Measurements from ENCODE around the gene CCBE1. TPM values are rescaled to one million over a fixed set of nuclear protein-coding genes. Genes with fewer than 3 reads are reported as not detected.
A peak's percentile ranks its signal among the peaks of the same experiment; 100 is the strongest.

CCBE1 gene
- total and polyA plus RNA-seq, 9 donors = 2.4 to 5.5 (median 3.4) TPM

- Histone ChIP-seq H3K4me1 (ENCODE audit: control insufficient read depth, insufficient read depth, low read length) (no peaks in the 10 kb centered on the region), H3K36me3 (ENCODE audit: control insufficient read depth, insufficient read depth, low read length) (no peaks in the 10 kb centered on the region), H3K27me3 (ENCODE audit: control insufficient read depth, insufficient read depth, low read length) (peaks cover 4% of the 10 kb centered on the region), H3K9me3 (replicated peaks; ENCODE audit: control insufficient read depth, low read depth, low read length) (no peaks in the 10 kb centered on the region), H3K4me3 (ENCODE audit: low read length) (no peak overlapping the region), H3K27ac (ENCODE audit: low read length) (no peak overlapping the region)
- DNase-seq = no peak
- WGBS (ENCODE audit: insufficient coverage) = 48% methylated on average over 5 of the region's 8 CpGs
Measured at GRCh38 chr18:59458575-59458974, 238.6 kb downstream of the CCBE1 start.

- 45% methylated on average over 2 of the region's 3 CpGs for WGBS (ENCODE audit: insufficient coverage)
- Histone ChIP-seq H3K27ac (ENCODE audit: low read length) (no peak overlapping the region), H3K4me1 (ENCODE audit: control insufficient read depth, insufficient read depth, low read length) (no peaks in the 10 kb centered on the region), H3K36me3 (ENCODE audit: control insufficient read depth, insufficient read depth, low read length) (no peaks in the 10 kb centered on the region), H3K4me3 (ENCODE audit: low read length) (no peak overlapping the region), H3K27me3 (ENCODE audit: control insufficient read depth, insufficient read depth, low read length) (peaks cover 4% of the 10 kb centered on the region), H3K9me3 (replicated peaks; ENCODE audit: control insufficient read depth, low read depth, low read length) (no peaks in the 10 kb centered on the region)
- DNase-seq = no peak
Measured at GRCh38 chr18:59456657-59457056, 240.6 kb downstream of the CCBE1 start.

- Histone ChIP-seq H3K4me3 (ENCODE audit: low read length) (no peak overlapping the region), H3K4me1 (ENCODE audit: control insufficient read depth, insufficient read depth, low read length) (no peaks in the 10 kb centered on the region), H3K36me3 (ENCODE audit: control insufficient read depth, insufficient read depth, low read length) (no peaks in the 10 kb centered on the region), H3K27ac (ENCODE audit: low read length) (no peak overlapping the region), H3K9me3 (replicated peaks; ENCODE audit: control insufficient read depth, low read depth, low read length) (no peaks in the 10 kb centered on the region), H3K27me3 (ENCODE audit: control insufficient read depth, insufficient read depth, low read length) (peaks cover 4% of the 10 kb centered on the region)
- DNase-seq = no peak
- WGBS (ENCODE audit: insufficient coverage) = 58% methylated on average over 10 of the region's 12 CpGs
Measured at GRCh38 chr18:59455728-59456276, 241.4 kb downstream of the CCBE1 start.

- no peaks in the 10 kb centered on the region for H3K36me3 ChIP-seq (ENCODE audit: control insufficient read depth, insufficient read depth, low read length)
- no peak overlapping the region for H3K27ac ChIP-seq (ENCODE audit: low read length)
- 26% methylated on average over 13 of the region's 13 CpGs for WGBS (ENCODE audit: insufficient coverage)
- H3K4me3 ChIP-seq (ENCODE audit: low read length) = no peak overlapping the region
- peaks cover 4% of the 10 kb centered on the region for H3K27me3 ChIP-seq (ENCODE audit: control insufficient read depth, insufficient read depth, low read length)
- peak; percentile 21 for DNase-seq
- H3K9me3 ChIP-seq (replicated peaks; ENCODE audit: control insufficient read depth, low read depth, low read length) = no peaks in the 10 kb centered on the region
- no peaks in the 10 kb centered on the region for H3K4me1 ChIP-seq (ENCODE audit: control insufficient read depth, insufficient read depth, low read length)
Measured at GRCh38 chr18:59454909-59455727, 242.1 kb downstream of the CCBE1 start.

GRCh38 chr18:59453468-59453961 is 243.7 kb downstream of the CCBE1 start:
- no peak for DNase-seq
- H3K4me3 ChIP-seq (ENCODE audit: low read length) = no peak overlapping the region
- H3K9me3 ChIP-seq (replicated peaks; ENCODE audit: control insufficient read depth, low read depth, low read length) = no peaks in the 10 kb centered on the region
- no peaks in the 10 kb centered on the region for H3K36me3 ChIP-seq (ENCODE audit: control insufficient read depth, insufficient read depth, low read length)
- H3K4me1 ChIP-seq (ENCODE audit: control insufficient read depth, insufficient read depth, low read length) = no peaks in the 10 kb centered on the region
- H3K27ac ChIP-seq (ENCODE audit: low read length) = no peak overlapping the region
- WGBS (ENCODE audit: insufficient coverage) = 63% methylated on average over 3 of the region's 7 CpGs
- peaks cover 3% of the 10 kb centered on the region for H3K27me3 ChIP-seq (ENCODE audit: control insufficient read depth, insufficient read depth, low read length)

- 59% methylated on average over 6 of the region's 6 CpGs for WGBS (ENCODE audit: insufficient coverage)
- no peak overlapping the region for H3K27ac ChIP-seq (ENCODE audit: low read length)
- H3K27me3 ChIP-seq (ENCODE audit: control insufficient read depth, insufficient read depth, low read length) = peaks cover 2% of the 10 kb centered on the region
- no peak overlapping the region for H3K4me3 ChIP-seq (ENCODE audit: low read length)
- H3K4me1 ChIP-seq (ENCODE audit: control insufficient read depth, insufficient read depth, low read length) = no peaks in the 10 kb centered on the region
- DNase-seq = no peak
- no peaks in the 10 kb centered on the region for H3K9me3 ChIP-seq (replicated peaks; ENCODE audit: control insufficient read depth, low read depth, low read length)
- no peaks in the 10 kb centered on the region for H3K36me3 ChIP-seq (ENCODE audit: control insufficient read depth, insufficient read depth, low read length)
Measured at GRCh38 chr18:59451963-59452362, 245.3 kb downstream of the CCBE1 start.

GRCh38 chr18:59451073-59451472 is 246.2 kb downstream of the CCBE1 start:
- H3K27ac ChIP-seq (ENCODE audit: low read length) = no peak overlapping the region
- H3K36me3 ChIP-seq (ENCODE audit: control insufficient read depth, insufficient read depth, low read length) = no peaks in the 10 kb centered on the region
- no peak for DNase-seq
- H3K4me1 ChIP-seq (ENCODE audit: control insufficient read depth, insufficient read depth, low read length) = no peaks in the 10 kb centered on the region
- H3K4me3 ChIP-seq (ENCODE audit: low read length) = no peak overlapping the region
- H3K27me3 ChIP-seq (ENCODE audit: control insufficient read depth, insufficient read depth, low read length) = peaks cover 2% of the 10 kb centered on the region
- WGBS (ENCODE audit: insufficient coverage) = no CpG with 5 or more reads among the region's 6 CpGs
- no peaks in the 10 kb centered on the region for H3K9me3 ChIP-seq (replicated peaks; ENCODE audit: control insufficient read depth, low read depth, low read length)

GRCh38 chr18:59448546-59448945 is 248.7 kb downstream of the CCBE1 start:
- no peaks in the 10 kb centered on the region for H3K4me1 ChIP-seq (ENCODE audit: control insufficient read depth, insufficient read depth, low read length)
- WGBS (ENCODE audit: insufficient coverage) = no CpG with 5 or more reads among the region's 4 CpGs
- H3K27me3 ChIP-seq (ENCODE audit: control insufficient read depth, insufficient read depth, low read length) = no peaks in the 10 kb centered on the region
- H3K9me3 ChIP-seq (replicated peaks; ENCODE audit: control insufficient read depth, low read depth, low read length) = no peaks in the 10 kb centered on the region
- DNase-seq = no peak
- no peaks in the 10 kb centered on the region for H3K36me3 ChIP-seq (ENCODE audit: control insufficient read depth, insufficient read depth, low read length)
- H3K27ac ChIP-seq (ENCODE audit: low read length) = no peak overlapping the region
- no peak overlapping the region for H3K4me3 ChIP-seq (ENCODE audit: low read length)

GRCh38 chr18:59446012-59446411 is 251.2 kb downstream of the CCBE1 start:
- H3K27ac ChIP-seq (ENCODE audit: low read length) = no peak overlapping the region
- no peaks in the 10 kb centered on the region for H3K27me3 ChIP-seq (ENCODE audit: control insufficient read depth, insufficient read depth, low read length)
- peak; percentile 55 for DNase-seq
- no peaks in the 10 kb centered on the region for H3K4me1 ChIP-seq (ENCODE audit: control insufficient read depth, insufficient read depth, low read length)
- H3K4me3 ChIP-seq (ENCODE audit: low read length) = no peak overlapping the region
- no CpG with 5 or more reads among the region's 1 CpG for WGBS (ENCODE audit: insufficient coverage)
- H3K9me3 ChIP-seq (replicated peaks; ENCODE audit: control insufficient read depth, low read depth, low read length) = no peaks in the 10 kb centered on the region
- H3K36me3 ChIP-seq (ENCODE audit: control insufficient read depth, insufficient read depth, low read length) = no peaks in the 10 kb centered on the region

- DNase-seq = peak; percentile 57
- 53% methylated on average over 4 of the region's 4 CpGs for WGBS (ENCODE audit: insufficient coverage)
- H3K4me1 ChIP-seq (ENCODE audit: control insufficient read depth, insufficient read depth, low read length) = no peaks in the 10 kb centered on the region
Measured at GRCh38 chr18:59437851-59438569, 259.2 kb downstream of the CCBE1 start.

More at GRCh38 chr18:59437851-59438569, 259.2 kb downstream of the CCBE1 start:
- H3K9me3 ChIP-seq (replicated peaks; ENCODE audit: control insufficient read depth, low read depth, low read length) = no peaks in the 10 kb centered on the region
- no peaks in the 10 kb centered on the region for H3K27me3 ChIP-seq (ENCODE audit: control insufficient read depth, insufficient read depth, low read length)
- H3K36me3 ChIP-seq (ENCODE audit: control insufficient read depth, insufficient read depth, low read length) = no peaks in the 10 kb centered on the region
- H3K4me3 ChIP-seq (ENCODE audit: low read length) = no peak overlapping the region
- H3K27ac ChIP-seq (ENCODE audit: low read length) = peak overlapping the region; percentile 9
